Activated CD8-positive, alpha-beta T cell treated with anti-CD3 and anti-CD28 coated beads, Interleukin-2, amount 10 ng/mL, durations not matched to agents 7 days and 5 days (primary cell): Measurements from ENCODE around the gene ACSS2. TPM values are rescaled to one million over a fixed set of nuclear protein-coding genes. Genes with fewer than 3 reads are reported as not detected.
"Not testable (repeated sequence)": the region's sequence is repeated elsewhere in the genome, so short reads cannot be mapped to it uniquely, and the experiment has no call there.

Experiments
- ATAC-seq: fragments of 150-1000 bp; cut with Tn5 transposase; one replicate; pipeline ENCODE4 v1.10.0; 2021; ENCODE audit warnings: moderate library complexity
- CTCF ChIA-PET: fragments of 350-600 bp; sonication (Branson Sonifier 250); formaldehyde crosslinking; loops from one replicate; lab custom pipeline; 2021; ENCODE audit warnings: antibody characterized with exemption; lab: Charles Lee
- POLR2A ChIA-PET: fragments of 350-600 bp; sonication (Branson Sonifier 250); formaldehyde crosslinking; loops from one replicate; lab custom pipeline; 2021; ENCODE audit warnings: antibody characterized with exemption; lab: Charles Lee
- DNase-seq: peaks from one replicate; pipeline ENCODE4 v3.0.0-alpha.2; 2020
- H3K27ac Mint-ChIP-seq: one replicate; pipeline ENCODE4 v1.8.0; 2021; ENCODE audit warnings: mild to moderate bottlenecking, mixed read lengths
- H3K27me3 Mint-ChIP-seq: one replicate; pipeline ENCODE4 v1.8.0; 2021; ENCODE audit warnings: low read depth, mixed read lengths
- H3K36me3 Mint-ChIP-seq: one replicate; pipeline ENCODE4 v1.8.0; 2021; ENCODE audit warnings: low read depth, mixed read lengths
- H3K4me1 Mint-ChIP-seq: one replicate; pipeline ENCODE4 v1.8.0; 2021; ENCODE audit warnings: low read depth, mixed read lengths
- H3K4me3 Mint-ChIP-seq: one replicate; pipeline ENCODE4 v1.8.0; 2021; ENCODE audit warnings: mild to moderate bottlenecking, mixed read lengths
- H3K9me3 Mint-ChIP-seq: one replicate; pipeline ENCODE4 v1.8.0; 2022; ENCODE audit warnings: mixed read lengths; ENCODE audit not compliant: insufficient read depth
- total RNA-seq, 2 experiments: library from RNA; stranded (reverse); gene quantifications; one replicate each; pipeline ENCODE4 v1.2.3, GENCODE V29; 2021

Gene ACSS2
- total RNA-seq, 2 experiments from 2014 or later: 24.0 to 25.5 TPM

GRCh38 chr20:34891166-34892062 is 15.0 kb downstream of the ACSS2 start:
- H3K4me3 Mint-ChIP-seq: no peak overlapping the region
- ATAC-seq (peak; percentile 73), DNase-seq (no peak)
- peaks cover 10% of the 10 kb centered on the region for H3K36me3 Mint-ChIP-seq
- ChIA-PET CTCF (interaction anchor here (0.8 to 3.3 kb wide), 5 partner anchors 11 to 64 kb away, joined by 3 to 17 read pairs (median 5); partner anchors contain the start of genes ACSS2, GGT7, GSS and MYH7B), POLR2A (interaction anchor here (1.1 kb wide), 1 partner anchor 15 kb away, joined by 3 read pairs; the partner anchor contains the start of gene ACSS2)
- H3K4me1 Mint-ChIP-seq: peaks cover 33% of the 10 kb centered on the region
- H3K9me3 Mint-ChIP-seq: no peaks in the 10 kb centered on the region
- H3K27ac Mint-ChIP-seq: peak overlapping the region; percentile 27
- no peaks in the 10 kb centered on the region for H3K27me3 Mint-ChIP-seq

- ChIA-PET CTCF (interaction anchor here (1.6 to 3.3 kb wide), 3 partner anchors 12 to 19 kb away, joined by 5 to 17 read pairs (median 8); partner anchors contain the start of gene ACSS2), POLR2A (interaction anchor here (0.7 kb wide), 1 partner anchor 11 kb away, joined by 3 read pairs; no protein-coding TSS in a partner anchor)
- Mint-ChIP-seq H3K27ac (no peak overlapping the region), H3K9me3 (no peaks in the 10 kb centered on the region), H3K27me3 (no peaks in the 10 kb centered on the region), H3K4me3 (no peak overlapping the region), H3K4me1 (peaks cover 33% of the 10 kb centered on the region), H3K36me3 (peaks cover 10% of the 10 kb centered on the region)
- ATAC-seq: no peak
- no peak for DNase-seq
Observed at GRCh38 chr20:34892671-34893070, 16.3 kb downstream of the ACSS2 start.

GRCh38 chr20:34894723-34895122 is 18.3 kb downstream of the ACSS2 start:
- Mint-ChIP-seq H3K4me3 (no peak overlapping the region), H3K27me3 (no peaks in the 10 kb centered on the region)
- CTCF ChIA-PET: interaction anchor here (1.0 kb wide), 1 partner anchor 12 kb away, joined by 3 read pairs; no protein-coding TSS in a partner anchor

GRCh38 chr20:34895465-34895864 is 19.1 kb downstream of the ACSS2 start:
- Mint-ChIP-seq H3K27ac (no peak overlapping the region), H3K27me3 (no peaks in the 10 kb centered on the region), H3K4me3 (no peak overlapping the region), H3K36me3 (peaks cover 12% of the 10 kb centered on the region), H3K9me3 (no peaks in the 10 kb centered on the region), H3K4me1 (peaks cover 27% of the 10 kb centered on the region)
- DNase-seq (no peak), ATAC-seq (no peak)
- ChIA-PET POLR2A (no interaction called here), CTCF (interaction anchor here (0.7 to 1.2 kb wide), 3 partner anchors 13 to 21 kb away, joined by 3 to 4 read pairs (median 3); partner anchors contain the start of gene ACSS2)

More at GRCh38 chr20:34894723-34895122, 18.3 kb downstream of the ACSS2 start:
- no peaks in the 10 kb centered on the region for H3K9me3 Mint-ChIP-seq
- H3K4me1 Mint-ChIP-seq: peaks cover 33% of the 10 kb centered on the region
- ATAC-seq: no peak
- H3K27ac Mint-ChIP-seq: no peak overlapping the region
- POLR2A ChIA-PET: no interaction called here
- no peak for DNase-seq
- peaks cover 9% of the 10 kb centered on the region for H3K36me3 Mint-ChIP-seq

GRCh38 chr20:34896086-34896621 is 19.7 kb downstream of the ACSS2 start:
- Mint-ChIP-seq H3K4me3 (no peak overlapping the region), H3K4me1 (peaks cover 23% of the 10 kb centered on the region), H3K27ac (no peak overlapping the region), H3K9me3 (no peaks in the 10 kb centered on the region), H3K27me3 (no peaks in the 10 kb centered on the region), H3K36me3 (peaks cover 13% of the 10 kb centered on the region)
- ChIA-PET CTCF (interaction anchor here (1.2 kb wide), 1 partner anchor 20 kb away, joined by 4 read pairs; the partner anchor contains the start of gene ACSS2), POLR2A (no interaction called here)
- DNase-seq (no peak), ATAC-seq (no peak)

GRCh38 chr20:34898129-34898528 is 21.7 kb downstream of the ACSS2 start:
- H3K9me3 Mint-ChIP-seq, ATAC-seq, POLR2A ChIA-PET, DNase-seq, CTCF ChIA-PET, H3K27ac Mint-ChIP-seq, H3K4me3 Mint-ChIP-seq, H3K27me3 Mint-ChIP-seq, H3K4me1 Mint-ChIP-seq: not testable (repeated sequence)
- H3K36me3 Mint-ChIP-seq: peaks cover 10% of the 10 kb centered on the region

GRCh38 chr20:34898731-34899130 is 22.3 kb downstream of the ACSS2 start:
- H3K27me3 Mint-ChIP-seq, H3K4me1 Mint-ChIP-seq, H3K9me3 Mint-ChIP-seq, ATAC-seq, H3K4me3 Mint-ChIP-seq, H3K27ac Mint-ChIP-seq, DNase-seq, POLR2A ChIA-PET, CTCF ChIA-PET: not testable (repeated sequence)
- H3K36me3 Mint-ChIP-seq: peaks cover 10% of the 10 kb centered on the region

- CTCF ChIA-PET: no interaction called here
- H3K4me1 Mint-ChIP-seq: peaks cover 7% of the 10 kb centered on the region
- ATAC-seq (no peak), DNase-seq (no peak)
- no peak overlapping the region for H3K27ac Mint-ChIP-seq
- H3K9me3 Mint-ChIP-seq: no peaks in the 10 kb centered on the region
- POLR2A ChIA-PET: no interaction called here
- no peak overlapping the region for H3K4me3 Mint-ChIP-seq
- H3K27me3 Mint-ChIP-seq: no peaks in the 10 kb centered on the region
- peaks cover 5% of the 10 kb centered on the region for H3K36me3 Mint-ChIP-seq
Observed at GRCh38 chr20:34904202-34904621, 27.8 kb downstream of the ACSS2 start.

GRCh38 chr20:34907616-34908469 is 31.4 kb downstream of the ACSS2 start:
- peaks cover 7% of the 10 kb centered on the region for H3K4me1 Mint-ChIP-seq
- CTCF ChIA-PET: no interaction called here
- ATAC-seq: no peak
- H3K27ac Mint-ChIP-seq: peak overlapping the region; percentile 43
- POLR2A ChIA-PET: no interaction called here
- peaks cover 3% of the 10 kb centered on the region for H3K36me3 Mint-ChIP-seq
- no peak overlapping the region for H3K4me3 Mint-ChIP-seq
- H3K9me3 Mint-ChIP-seq: no peaks in the 10 kb centered on the region
- no peak for DNase-seq
- no peaks in the 10 kb centered on the region for H3K27me3 Mint-ChIP-seq

GRCh38 chr20:34915131-34915530 is 38.7 kb downstream of the ACSS2 start:
- Mint-ChIP-seq H3K4me1 (peaks cover 22% of the 10 kb centered on the region), H3K27ac (no peak overlapping the region), H3K9me3 (no peaks in the 10 kb centered on the region), H3K27me3 (no peaks in the 10 kb centered on the region), H3K4me3 (no peak overlapping the region), H3K36me3 (peaks cover 22% of the 10 kb centered on the region)
- ATAC-seq (no peak), DNase-seq (no peak)
- ChIA-PET POLR2A (no interaction called here), CTCF (no interaction called here)
